Islet of Langerhans (tissue), 1 donor: ENCODE measurements around the gene NTM.
"Not testable (repeated sequence)": the region's sequence is repeated elsewhere in the genome, so short reads cannot be mapped to it uniquely, and the experiment has no call there.

Source experiments
- FAIRE-seq: peaks from one replicate; lab custom pipeline; 2011; peaks lifted over from hg19 to GRCh38; lab: Jason Lieb, UNC

The NTM gene

GRCh38 chr11:132285631-132286030 lies 915.2 kb downstream of the NTM start:
- FAIRE-seq = no peak

GRCh38 chr11:132286106-132286505 lies 915.7 kb downstream of the NTM start:
- FAIRE-seq = no peak

DNA sequence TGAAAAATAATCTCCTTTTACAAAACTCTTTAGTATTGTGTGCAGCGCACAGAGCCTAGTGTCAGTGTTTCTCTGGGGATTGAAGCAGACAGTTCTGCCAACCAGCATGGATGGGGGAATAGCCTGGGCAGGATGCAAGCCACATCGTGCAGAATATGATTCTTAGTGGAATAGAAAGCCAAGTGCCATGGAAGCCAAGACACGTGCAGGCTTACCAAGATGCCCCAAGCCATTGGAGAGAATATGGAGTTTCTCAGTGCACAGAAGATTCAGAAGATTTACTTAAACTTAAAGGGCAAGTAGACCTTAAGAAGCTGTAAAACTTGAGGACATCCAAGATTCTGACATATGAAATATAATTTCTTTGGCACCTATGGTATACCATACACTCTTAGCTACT lies 917.6 kb downstream of the NTM start:
- FAIRE-seq = no peak

DNA sequence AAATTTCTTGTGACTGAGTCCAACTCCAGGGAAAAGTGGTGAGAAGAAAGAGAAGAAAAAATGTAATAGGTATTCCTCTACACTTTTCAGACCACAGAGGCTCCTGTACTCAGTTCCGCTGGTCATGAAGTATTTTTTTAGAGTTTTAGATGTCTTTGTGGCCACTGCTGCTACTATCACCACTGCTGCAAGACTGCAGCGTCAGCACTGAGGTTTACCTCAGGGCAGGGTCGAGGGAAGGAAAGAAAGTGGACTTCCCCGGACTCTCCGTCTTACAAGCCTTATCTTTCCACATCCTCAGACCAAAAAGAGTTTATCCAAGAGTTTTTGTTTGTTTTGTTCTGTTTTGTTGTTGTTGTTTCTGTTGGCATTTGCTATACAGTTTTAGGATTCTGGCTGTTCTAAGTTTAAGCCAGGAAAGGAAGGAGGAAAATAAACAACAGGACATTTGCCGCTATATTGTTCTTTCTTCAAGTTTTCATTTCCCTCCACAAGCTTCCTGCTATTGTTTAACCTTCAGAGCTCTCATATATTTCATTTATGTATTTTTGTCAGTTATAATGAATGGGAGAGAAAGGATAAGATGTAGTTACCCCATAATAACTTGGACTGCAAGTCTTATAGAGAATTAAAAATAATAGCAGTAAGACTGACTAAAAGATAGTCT lies 919.3 kb downstream of the NTM start:
- FAIRE-seq = no peak

- FAIRE-seq = no peak
Observed at GRCh38 chr11:132293586-132293985, 923.2 kb downstream of the NTM start.

GRCh38 chr11:132296946-132297610 lies 926.7 kb downstream of the NTM start:
- FAIRE-seq = no peak

DNA sequence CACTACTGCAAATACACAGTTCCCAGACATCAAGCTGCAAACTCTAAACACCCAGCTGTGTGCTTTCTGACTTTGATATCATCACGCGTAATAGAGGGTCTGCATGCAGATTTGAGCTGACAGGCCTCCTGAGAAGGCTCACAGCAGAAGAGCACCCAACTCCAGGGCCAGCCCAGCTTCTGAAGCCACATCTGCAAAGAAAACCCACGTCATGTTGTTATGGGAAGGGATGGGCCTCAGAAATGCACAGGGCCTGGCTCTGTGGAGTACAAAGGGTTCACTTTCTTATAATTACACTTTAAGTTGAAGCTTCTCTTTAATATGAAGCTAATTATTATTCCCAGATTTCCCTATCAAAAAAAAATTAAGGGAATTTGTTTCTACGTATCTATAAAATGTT lies 927.9 kb downstream of the NTM start:
- FAIRE-seq = no peak

GRCh38 chr11:132300283-132300682 lies 929.9 kb downstream of the NTM start:
- FAIRE-seq = no peak

- no peak for FAIRE-seq
Observed at GRCh38 chr11:132301465-132301864, 931.0 kb downstream of the NTM start.

DNA sequence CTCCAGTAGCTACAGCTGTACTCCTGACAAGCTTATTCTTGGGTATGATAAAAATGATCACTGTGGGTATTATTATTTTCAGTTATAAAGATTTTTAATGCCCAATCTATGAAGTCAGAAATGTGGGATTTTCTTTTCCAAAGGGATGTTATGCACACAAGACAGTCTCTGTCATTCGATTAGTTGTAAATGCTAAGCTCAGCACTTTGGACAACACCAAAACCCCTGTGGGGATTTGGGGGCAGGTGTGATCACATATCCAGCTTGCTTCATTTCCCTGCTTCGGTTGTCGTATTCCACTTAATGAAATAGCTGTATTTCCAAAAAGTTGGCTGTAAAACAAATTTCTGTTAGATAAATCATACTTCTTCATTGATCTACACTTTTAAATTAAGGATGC lies 931.5 kb downstream of the NTM start:
- FAIRE-seq = no peak

- no peak for FAIRE-seq
Observed at GRCh38 chr11:132307309-132308020, 937.0 kb downstream of the NTM start.

DNA sequence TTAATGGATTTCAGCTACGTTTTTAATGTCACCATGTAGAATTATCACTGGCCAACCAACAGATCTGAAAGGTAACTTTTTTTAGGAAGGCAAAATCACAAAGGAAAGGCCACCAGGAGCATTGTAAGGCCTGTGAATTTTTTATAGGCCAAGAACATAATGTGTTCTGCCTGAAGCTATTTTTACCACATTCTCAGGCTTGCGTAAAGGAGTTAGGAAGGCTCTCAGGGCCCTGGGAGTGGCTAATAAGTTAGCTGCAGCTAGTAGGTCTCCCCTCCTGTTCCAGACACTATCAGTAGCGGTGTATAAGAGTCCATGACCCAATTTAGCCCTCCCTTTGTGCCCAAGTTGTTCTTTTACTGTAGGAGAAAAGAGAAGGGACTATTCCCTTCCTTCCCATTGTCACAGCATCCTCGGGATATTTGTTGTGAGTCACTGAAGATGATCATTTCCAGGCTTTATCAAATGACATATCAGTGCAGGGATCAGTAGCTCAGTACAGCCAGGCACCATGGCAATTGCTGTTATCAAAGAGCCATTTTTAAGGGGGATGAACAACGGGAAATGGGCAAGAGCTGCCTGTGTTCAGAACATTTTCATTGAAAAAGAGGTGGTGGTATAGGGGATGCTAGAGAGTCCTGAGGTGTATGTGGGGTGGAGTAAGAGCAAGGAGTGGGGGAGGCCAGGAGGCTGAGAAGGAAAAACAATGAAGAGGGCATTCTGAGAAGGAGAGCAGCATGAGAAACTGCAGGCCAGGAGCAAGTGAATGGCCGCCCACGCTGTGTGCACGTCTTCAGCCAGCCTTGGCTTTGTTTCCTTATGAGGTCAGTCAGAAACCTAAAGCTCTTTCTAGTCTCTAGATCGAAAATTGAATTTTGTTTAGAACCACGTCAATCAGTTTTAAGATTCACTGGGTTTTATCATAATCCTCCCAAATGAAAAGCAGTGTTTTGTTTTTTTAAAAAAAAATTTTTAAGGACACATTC lies 940.3 kb downstream of the NTM start:
- no peak for FAIRE-seq

GRCh38 chr11:132311703-132312102 lies 941.3 kb downstream of the NTM start:
- FAIRE-seq = no peak

- FAIRE-seq = no peak
Observed at GRCh38 chr11:132312161-132312560, 941.7 kb downstream of the NTM start.

- FAIRE-seq = no peak
Observed at GRCh38 chr11:132312701-132313111, 942.3 kb downstream of the NTM start.

DNA sequence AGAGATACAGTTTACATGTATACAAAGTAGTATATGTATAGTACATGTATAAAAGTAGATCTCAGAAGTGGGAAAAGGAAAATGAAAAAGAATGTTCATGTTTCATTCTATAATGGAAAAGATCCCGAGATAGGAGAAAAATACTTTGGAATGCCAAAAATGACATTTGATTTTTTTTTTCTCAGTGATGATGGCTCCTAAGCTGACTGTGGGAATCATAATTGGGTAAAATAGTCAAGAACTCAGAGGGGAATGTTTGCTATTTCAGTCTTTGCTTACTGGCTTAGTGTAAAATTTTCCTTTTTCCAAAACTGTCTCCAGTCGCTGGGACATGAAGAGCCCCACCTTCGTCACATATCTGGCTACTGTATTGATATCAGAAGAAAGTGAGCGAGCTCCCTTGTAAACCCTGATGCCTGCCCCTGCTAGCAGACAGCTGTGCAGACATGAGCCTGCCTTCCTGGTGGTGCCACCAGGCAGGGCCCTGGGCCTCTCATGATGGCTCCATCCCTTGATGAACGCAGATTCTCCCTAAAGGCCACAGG lies 944.6 kb downstream of the NTM start:
- FAIRE-seq = no peak

- FAIRE-seq = no peak
Observed at GRCh38 chr11:132315696-132316095, 945.3 kb downstream of the NTM start.

- no peak for FAIRE-seq
Observed at GRCh38 chr11:132318421-132319157, 948.2 kb downstream of the NTM start.

GRCh38 chr11:132319419-132319818 lies 949.0 kb downstream of the NTM start:
- not testable (repeated sequence) for FAIRE-seq

DNA sequence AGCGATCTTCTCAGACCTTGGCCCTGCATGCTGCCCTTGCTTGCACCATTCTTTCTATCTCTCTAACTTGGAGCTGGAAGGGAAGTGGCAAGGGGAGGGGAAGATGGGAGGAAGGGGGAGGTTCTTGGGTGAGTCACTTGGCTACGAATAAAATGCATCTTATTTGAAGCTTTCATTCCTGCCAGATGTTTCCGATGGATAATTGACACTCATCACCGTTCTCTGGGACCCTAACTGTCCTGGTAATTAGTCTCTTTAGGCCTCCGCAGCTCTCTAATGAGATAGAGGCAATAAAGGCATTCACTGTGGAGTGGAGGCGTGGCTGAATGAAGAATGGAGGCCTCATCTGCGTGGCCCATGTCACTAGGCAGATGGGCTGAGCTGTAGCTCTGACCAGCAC lies 960.1 kb downstream of the NTM start:
- no peak for FAIRE-seq

DNA sequence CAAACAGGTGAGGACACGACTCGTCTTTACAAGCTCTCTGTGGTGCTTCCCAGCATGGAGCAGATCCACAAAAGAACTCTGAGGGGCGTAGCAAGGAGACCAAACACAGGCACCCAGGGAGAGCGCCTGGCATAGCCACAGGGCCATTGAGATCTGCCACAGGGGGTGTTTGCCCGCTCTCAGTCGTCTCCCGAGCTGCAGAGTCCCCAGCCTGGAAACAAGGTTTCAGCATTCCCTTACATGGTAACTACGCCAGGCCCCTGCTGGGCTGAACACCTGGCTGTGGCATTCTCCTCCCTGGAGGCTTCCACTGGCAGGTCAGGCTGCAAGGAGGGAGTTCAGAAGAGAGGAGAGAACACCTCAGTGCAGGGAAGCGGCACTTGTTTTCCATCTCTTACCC lies 962.1 kb downstream of the NTM start:
- no peak for FAIRE-seq
